ENCODE data around the gene TAF4B.
"Not testable (repeated sequence)": the region's sequence is repeated elsewhere in the genome, so short reads cannot be mapped to it uniquely, and the experiment has no call there.

- TF ChIP-seq, protein P1, sequence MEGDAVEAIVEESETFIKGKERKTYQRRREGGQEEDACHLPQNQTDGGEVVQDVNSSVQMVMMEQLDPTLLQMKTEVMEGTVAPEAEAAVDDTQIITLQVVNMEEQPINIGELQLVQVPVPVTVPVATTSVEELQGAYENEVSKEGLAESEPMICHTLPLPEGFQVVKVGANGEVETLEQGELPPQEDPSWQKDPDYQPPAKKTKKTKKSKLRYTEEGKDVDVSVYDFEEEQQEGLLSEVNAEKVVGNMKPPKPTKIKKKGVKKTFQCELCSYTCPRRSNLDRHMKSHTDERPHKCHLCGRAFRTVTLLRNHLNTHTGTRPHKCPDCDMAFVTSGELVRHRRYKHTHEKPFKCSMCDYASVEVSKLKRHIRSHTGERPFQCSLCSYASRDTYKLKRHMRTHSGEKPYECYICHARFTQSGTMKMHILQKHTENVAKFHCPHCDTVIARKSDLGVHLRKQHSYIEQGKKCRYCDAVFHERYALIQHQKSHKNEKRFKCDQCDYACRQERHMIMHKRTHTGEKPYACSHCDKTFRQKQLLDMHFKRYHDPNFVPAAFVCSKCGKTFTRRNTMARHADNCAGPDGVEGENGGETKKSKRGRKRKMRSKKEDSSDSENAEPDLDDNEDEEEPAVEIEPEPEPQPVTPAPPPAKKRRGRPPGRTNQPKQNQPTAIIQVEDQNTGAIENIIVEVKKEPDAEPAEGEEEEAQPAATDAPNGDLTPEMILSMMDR (IDR thresholded peaks at IDR 0.05), result not testable (repeated sequence)
- TF ChIP-seq POLR2A, EP300 (IDR thresholded peaks at IDR 0.05): not testable (repeated sequence)
Measured at GRCh38 chr18:26254808-26255207, 28.6 kb downstream of the TAF4B start.

Measured in sigmoid colon (tissue), 4 donors.